Measurements from ENCODE around the gene GORASP1. TPM values are rescaled to one million over a fixed set of nuclear protein-coding genes. Genes with fewer than 3 reads are reported as not detected.

Gene GORASP1
- total RNA-seq, 1 donor from 2014 or later: 52.8 TPM

DNA sequence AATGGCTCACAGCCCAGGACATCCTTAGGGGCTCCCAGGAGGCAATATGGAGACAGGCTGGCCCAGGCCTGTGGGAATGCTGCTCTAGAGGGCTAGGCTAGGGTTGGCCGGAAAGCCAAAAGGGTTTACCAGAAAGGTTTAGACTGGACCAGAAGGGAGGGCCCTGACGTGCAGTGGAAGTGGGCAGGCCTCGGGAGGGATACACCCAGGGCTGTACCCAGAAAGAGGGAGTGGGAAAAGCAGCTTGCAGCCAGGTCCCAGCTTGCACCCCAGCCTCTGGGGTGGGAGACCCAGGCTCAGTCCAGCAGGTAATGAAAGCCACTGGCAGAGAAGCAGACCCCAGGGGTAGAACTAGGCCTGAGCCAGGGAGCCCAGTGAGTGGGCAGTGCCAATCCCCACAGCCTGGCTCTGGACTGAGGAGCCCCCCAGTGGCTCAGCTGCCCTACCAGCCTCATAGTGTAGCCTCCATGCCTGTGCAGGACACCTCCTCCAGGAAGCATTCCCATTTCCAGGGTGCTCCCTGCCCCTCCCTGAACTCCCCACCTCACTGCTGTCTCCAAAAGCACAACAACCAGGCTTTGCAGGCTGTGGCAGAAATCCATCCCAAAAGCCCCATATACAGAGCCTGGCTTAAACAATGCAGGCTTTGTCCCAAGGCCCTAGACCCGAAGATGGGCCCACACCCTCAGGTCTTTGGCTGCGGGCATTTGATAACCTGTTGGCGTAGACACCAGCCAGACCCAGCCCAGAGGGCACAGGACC is 3.5 kb downstream of the GORASP1 start:
- Mint-ChIP-seq H3K27me3 (ENCODE audit: low read depth) (no peaks in the 10 kb centered on the region), H3K9me3 (ENCODE audit: low read depth) (no peaks in the 10 kb centered on the region), H3K4me3 (ENCODE audit: unreplicated experiment) (no peak overlapping the region), H3K36me3 (ENCODE audit: low read depth) (peaks cover 3% of the 10 kb centered on the region), H3K4me1 (ENCODE audit: low read depth) (peaks cover 53% of the 10 kb centered on the region), H3K27ac (ENCODE audit: unreplicated experiment) (no peak overlapping the region)
- TF ChIP-seq, protein P1, sequence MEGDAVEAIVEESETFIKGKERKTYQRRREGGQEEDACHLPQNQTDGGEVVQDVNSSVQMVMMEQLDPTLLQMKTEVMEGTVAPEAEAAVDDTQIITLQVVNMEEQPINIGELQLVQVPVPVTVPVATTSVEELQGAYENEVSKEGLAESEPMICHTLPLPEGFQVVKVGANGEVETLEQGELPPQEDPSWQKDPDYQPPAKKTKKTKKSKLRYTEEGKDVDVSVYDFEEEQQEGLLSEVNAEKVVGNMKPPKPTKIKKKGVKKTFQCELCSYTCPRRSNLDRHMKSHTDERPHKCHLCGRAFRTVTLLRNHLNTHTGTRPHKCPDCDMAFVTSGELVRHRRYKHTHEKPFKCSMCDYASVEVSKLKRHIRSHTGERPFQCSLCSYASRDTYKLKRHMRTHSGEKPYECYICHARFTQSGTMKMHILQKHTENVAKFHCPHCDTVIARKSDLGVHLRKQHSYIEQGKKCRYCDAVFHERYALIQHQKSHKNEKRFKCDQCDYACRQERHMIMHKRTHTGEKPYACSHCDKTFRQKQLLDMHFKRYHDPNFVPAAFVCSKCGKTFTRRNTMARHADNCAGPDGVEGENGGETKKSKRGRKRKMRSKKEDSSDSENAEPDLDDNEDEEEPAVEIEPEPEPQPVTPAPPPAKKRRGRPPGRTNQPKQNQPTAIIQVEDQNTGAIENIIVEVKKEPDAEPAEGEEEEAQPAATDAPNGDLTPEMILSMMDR (IDR thresholded peaks at IDR 0.05): no peak
- DNase-seq (ENCODE audit: low spot score): no peak

DNA sequence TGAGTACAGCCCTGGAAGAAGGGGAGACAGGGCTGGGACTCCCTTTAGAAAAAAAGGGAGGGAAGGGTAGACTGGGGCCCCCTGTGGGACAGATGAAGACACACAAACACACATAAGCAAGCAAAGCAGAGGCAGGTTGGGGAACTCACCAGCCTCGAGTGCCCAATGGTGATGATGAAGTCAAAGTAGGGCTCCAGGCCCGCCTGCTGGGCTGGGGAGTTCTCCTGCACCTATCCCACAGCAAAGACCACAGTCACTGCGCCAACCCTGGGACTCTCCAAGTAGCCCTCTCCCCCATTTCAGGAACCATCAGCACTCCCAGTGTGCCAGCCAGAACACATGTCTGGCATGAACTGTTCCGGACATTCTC is 4.1 kb downstream of the GORASP1 start:
- TF ChIP-seq, protein P1 (IDR thresholded peaks at IDR 0.05): peak; percentile 30
- Mint-ChIP-seq H3K27ac (ENCODE audit: unreplicated experiment) (peak overlapping the region; percentile 5), H3K9me3 (ENCODE audit: low read depth) (no peaks in the 10 kb centered on the region), H3K27me3 (ENCODE audit: low read depth) (no peaks in the 10 kb centered on the region), H3K4me1 (ENCODE audit: low read depth) (peaks cover 48% of the 10 kb centered on the region), H3K36me3 (ENCODE audit: low read depth) (peaks cover 3% of the 10 kb centered on the region), H3K4me3 (ENCODE audit: unreplicated experiment) (no peak overlapping the region)
- DNase-seq (ENCODE audit: low spot score): no peak

- TF ChIP-seq, protein P1 (IDR thresholded peaks at IDR 0.05): no peak
- Mint-ChIP-seq H3K36me3 (ENCODE audit: low read depth) (peaks cover 3% of the 10 kb centered on the region), H3K4me1 (ENCODE audit: low read depth) (peaks cover 42% of the 10 kb centered on the region), H3K9me3 (ENCODE audit: low read depth) (no peaks in the 10 kb centered on the region), H3K4me3 (ENCODE audit: unreplicated experiment) (no peak overlapping the region), H3K27ac (ENCODE audit: unreplicated experiment) (peak overlapping the region; percentile 61), H3K27me3 (ENCODE audit: low read depth) (no peaks in the 10 kb centered on the region)
- DNase-seq (ENCODE audit: low spot score): no peak
Observed at GRCh38 chr3:39102504-39103323, 4.7 kb downstream of the GORASP1 start.

DNA sequence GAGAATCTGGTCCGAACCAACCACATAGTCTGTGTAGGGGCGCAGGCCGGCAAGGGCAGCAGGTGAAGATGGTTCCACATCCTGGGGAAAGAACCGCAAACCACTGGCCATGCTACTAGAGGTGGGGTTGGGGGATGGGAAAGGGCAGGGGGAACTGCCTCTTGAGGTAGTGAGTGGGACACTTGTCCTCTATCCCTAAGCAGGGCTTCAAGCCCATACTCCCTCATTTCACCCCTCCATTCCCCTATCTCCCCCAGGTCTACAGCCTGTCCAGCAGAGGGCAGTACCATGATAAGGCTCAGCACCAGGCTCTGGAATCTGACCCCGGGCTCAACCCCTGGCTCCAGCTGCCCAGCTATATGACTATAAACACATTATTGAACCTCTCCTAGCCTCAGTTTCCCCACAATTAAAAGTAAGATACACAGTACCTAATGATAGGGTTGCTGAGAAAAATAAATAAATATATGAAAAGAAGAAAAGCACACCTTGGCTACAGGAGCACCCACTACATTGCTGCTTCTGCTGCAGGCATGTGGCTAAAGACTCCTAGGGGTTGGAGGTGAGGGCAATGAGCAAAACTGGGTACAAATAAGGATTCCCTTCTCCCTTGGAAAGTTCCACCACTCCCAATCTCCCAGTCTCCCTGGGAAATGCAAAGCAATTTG is 6.3 kb downstream of the GORASP1 start:
- Mint-ChIP-seq H3K27ac (ENCODE audit: unreplicated experiment) (no peak overlapping the region), H3K4me1 (ENCODE audit: low read depth) (peaks cover 45% of the 10 kb centered on the region), H3K36me3 (ENCODE audit: low read depth) (peaks cover 4% of the 10 kb centered on the region), H3K9me3 (ENCODE audit: low read depth) (no peaks in the 10 kb centered on the region), H3K4me3 (ENCODE audit: unreplicated experiment) (no peak overlapping the region), H3K27me3 (ENCODE audit: low read depth) (no peaks in the 10 kb centered on the region)
- TF ChIP-seq, protein P1 (IDR thresholded peaks at IDR 0.05): peak; percentile 82
- no peak for DNase-seq (ENCODE audit: low spot score)

- Mint-ChIP-seq H3K27ac (ENCODE audit: unreplicated experiment) (no peak overlapping the region), H3K4me1 (ENCODE audit: low read depth) (peaks cover 38% of the 10 kb centered on the region), H3K4me3 (ENCODE audit: unreplicated experiment) (no peak overlapping the region), H3K9me3 (ENCODE audit: low read depth) (no peaks in the 10 kb centered on the region), H3K27me3 (ENCODE audit: low read depth) (no peaks in the 10 kb centered on the region), H3K36me3 (ENCODE audit: low read depth) (peaks cover 4% of the 10 kb centered on the region)
- TF ChIP-seq, protein P1 (IDR thresholded peaks at IDR 0.05): no peak
- DNase-seq (ENCODE audit: low spot score): no peak
Observed at GRCh38 chr3:39100500-39100886, 6.9 kb downstream of the GORASP1 start.
